SKM-1 treated with dmso at 0.1 percent for 144 hours (cell line): Measurements from ENCODE around the gene JMJD1C.

ENCODE experiments used
- DNase-seq: peaks from one replicate; lab custom pipeline; 2025; ENCODE audit not compliant: unreplicated experiment; lab: John Stamatoyannopoulos, UW

JMJD1C gene

GRCh38 chr10:63483983-63484382 is 18.2 kb upstream of the JMJD1C start:
- no peak for DNase-seq

DNA sequence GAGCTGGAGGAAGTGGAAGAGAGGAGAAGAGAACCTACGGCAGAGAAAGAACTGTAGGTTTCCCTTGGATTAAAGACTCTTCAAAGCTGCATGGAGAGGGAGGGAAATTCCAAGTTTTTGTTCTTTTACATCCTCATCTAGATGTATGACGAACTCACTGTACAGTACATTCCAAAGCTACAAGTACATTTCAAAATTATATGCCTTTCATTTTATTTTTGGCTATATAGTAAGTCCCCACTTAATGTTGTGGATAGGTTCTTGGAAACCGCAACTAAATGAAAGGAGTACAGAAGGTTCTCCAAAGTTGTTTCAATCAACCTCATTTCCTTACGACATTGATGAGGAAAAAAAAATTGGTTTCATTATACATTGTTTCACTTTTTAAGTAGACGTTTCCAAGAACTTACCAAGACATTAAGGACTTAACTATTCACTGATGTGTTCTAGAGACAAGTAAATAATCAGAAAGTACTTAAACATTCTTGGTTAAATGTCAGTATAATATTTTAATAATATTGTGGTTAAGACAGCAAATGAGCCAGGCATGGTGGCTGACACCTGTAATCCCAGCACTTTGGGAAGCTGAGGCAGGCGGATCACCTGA is 16.1 kb upstream of the JMJD1C start:
- DNase-seq, result no peak

DNA sequence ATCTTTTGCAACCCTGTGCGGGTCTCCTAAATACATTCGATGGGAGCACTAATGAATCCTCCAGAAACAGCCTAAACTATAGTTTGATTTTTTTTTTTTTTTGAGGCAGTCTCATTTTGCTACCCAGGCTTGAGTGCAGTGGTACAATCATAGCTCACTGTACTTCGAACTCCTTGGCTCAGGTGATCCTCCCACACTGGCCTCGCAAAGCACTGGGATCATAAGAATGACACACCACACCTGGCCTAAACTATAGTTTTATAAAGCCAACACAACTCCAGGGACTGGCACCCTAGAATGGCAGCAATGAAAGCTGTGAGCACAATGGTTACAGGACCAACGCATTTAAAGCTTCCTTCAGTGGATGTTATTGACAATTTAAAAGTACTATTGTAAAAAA is 14.5 kb upstream of the JMJD1C start:
- DNase-seq, result no peak

DNA sequence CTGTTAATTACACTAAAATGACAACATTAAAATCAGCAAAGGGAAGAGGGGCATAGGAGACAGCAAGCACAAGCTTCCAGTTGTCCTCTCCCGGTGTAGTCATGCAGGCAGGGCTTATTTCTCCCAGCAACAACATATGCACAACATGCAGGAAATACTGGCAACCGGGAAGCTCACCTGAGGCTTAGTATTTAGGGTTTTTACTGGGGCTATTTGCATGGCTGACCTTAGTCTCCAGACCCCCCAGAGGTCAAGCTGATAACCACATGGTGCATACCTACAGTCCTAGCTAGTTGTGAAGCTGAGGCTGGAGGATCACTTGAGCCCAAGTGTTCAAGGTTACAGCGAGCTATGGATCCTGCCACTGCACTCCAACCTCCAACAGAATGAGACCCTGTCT is 12.8 kb upstream of the JMJD1C start:
- no peak for DNase-seq

- no peak for DNase-seq
These were observed 12.2 kb upstream of the JMJD1C start for GRCh38 chr10:63477927-63478326.

DNA sequence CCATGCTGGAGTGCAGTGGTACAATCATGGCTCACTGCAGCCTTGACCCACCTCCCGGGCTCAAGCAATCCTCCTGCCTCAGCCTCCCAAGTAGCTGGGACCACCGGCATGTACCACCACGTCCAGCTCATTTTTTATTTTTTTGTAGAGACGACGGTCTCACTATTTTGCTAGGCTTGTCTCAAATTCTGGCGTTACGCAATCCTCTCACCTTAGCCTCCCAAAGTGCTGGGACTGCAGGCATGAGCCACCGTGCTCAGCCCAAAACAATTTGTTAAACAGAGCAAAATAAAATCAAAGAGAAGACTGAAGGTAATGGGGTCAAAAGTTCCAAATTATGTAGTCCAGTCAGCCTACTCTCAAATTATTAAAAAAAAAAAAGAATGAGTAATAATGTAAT is 8.7 kb upstream of the JMJD1C start:
- DNase-seq, result no peak

GRCh38 chr10:63470928-63471327 is 5.2 kb upstream of the JMJD1C start:
- DNase-seq, result no peak

- no peak for DNase-seq
These were observed 3.2 kb upstream of the JMJD1C start for GRCh38 chr10:63468947-63469346.

DNA sequence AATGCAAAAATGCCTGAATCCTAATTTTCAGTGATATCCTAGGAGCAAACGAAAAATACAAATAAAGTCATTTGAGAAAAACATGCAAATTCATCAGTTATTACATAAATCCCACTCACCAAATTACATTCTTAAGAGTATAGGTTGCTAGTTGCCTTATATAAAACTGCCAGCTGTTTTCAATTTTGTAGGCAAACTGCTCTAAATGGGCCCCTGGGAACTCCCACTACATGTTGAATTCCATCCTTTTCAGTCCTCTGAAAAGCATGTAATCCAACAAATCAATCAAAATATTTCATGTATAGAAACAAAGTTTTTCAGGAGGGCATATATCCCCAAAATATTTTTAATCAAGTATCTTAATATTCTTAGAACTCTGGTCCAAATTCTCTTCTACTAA is 2.1 kb upstream of the JMJD1C start:
- DNase-seq, result no peak

DNA sequence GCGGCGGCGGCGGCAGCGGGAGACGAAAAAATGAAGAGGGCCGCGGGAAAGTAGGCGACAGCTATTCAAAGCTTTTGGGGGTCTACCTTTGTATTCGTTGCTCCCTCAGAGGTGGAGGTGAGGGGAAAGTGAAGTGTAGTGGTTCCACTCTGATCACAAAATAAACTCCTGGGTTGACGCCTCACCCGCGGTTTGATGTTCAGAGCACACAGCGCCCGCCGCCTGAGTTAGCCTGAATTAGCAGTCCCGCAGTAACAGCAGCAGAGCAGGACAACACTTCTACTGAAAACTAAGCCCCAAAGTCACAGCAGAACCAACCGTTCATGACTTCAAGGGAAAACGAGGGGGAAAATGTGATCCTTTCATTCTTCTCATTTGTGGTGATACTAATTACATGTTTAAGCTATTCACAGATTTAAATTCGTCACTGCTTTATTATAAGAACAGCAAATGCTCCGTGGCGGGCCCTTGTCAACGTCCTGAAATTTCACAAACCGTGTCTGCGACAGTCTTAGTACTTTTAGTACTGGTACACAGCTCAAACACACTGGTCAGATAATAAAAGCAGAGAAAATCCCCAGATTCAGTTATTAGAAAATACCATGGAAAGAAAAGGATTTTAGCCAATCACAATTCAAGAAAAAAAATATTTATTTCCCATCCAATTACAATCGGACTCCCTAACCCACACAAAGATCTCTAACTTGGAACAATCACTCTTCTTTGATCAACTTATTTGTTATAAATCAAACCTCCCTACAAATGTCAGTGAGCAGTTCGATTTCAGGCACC is 563 bp upstream of the JMJD1C start:
- peak; percentile 64 for DNase-seq

- DNase-seq, result no peak
These were observed 1.1 kb downstream of the JMJD1C start for GRCh38 chr10:63464402-63465292.

GRCh38 chr10:63462442-63462841 is 3.3 kb downstream of the JMJD1C start:
- no peak for DNase-seq

- no peak for DNase-seq
These were observed 7.6 kb downstream of the JMJD1C start for GRCh38 chr10:63458177-63458576.

DNA sequence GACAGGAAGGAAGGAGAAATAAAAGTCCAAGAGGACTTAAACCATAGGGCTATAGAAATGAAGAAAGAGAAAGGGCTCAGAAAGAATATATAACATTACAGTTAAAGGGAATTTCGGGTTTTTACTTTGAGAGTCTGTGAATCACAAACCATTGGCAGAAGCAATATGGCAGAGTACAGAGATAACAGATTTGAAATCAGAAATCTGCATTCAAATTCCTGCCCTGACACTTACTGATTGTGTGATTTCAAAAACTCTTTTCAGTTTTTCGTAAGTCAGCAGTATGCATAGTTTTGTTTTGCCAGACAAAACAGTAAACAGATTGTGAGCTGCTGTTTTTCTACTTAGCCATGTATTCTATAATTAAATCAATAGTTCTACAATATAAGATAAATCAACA is 8.2 kb downstream of the JMJD1C start:
- DNase-seq, result no peak

GRCh38 chr10:63456437-63457210 is 9.2 kb downstream of the JMJD1C start:
- DNase-seq, result no peak

DNA sequence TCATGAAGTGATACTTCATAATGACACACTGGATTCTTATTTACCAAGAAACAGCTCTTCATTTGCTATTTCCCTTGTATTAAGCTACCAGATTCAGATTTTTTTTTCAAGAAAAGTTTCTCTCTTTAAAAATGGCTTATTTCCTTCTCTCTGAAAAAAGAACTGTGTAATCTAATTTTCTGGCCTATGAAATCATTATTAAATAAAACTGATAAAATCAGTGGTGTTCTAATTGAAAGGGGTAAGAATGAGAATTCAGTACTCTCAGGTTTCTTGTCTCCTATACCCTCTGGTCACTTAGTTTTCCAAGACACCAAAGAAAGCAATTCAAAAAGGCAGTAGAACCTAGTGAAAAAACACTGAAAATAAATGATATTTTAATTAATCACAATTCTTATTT is 10.3 kb downstream of the JMJD1C start:
- DNase-seq, result no peak

GRCh38 chr10:63454631-63455030 is 11.1 kb downstream of the JMJD1C start:
- DNase-seq, result no peak

DNA sequence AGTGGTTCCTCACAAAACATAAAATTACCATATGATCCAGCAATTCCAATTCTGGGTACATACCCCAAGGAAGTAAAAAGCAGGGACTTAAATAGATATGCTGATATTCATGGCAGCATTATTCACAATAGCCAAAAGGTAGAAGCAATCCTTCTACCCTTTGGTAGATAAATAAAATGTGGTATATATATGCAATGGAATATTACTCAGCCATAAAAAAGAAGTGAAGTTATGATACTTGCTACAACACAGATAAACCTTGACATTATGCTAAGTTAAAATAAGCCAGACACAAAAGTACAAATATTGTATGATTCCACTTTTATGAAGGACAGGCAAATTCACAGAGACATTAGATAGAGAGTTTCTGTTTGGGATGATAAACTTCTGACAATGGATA is 13.3 kb downstream of the JMJD1C start:
- DNase-seq, result no peak

DNA sequence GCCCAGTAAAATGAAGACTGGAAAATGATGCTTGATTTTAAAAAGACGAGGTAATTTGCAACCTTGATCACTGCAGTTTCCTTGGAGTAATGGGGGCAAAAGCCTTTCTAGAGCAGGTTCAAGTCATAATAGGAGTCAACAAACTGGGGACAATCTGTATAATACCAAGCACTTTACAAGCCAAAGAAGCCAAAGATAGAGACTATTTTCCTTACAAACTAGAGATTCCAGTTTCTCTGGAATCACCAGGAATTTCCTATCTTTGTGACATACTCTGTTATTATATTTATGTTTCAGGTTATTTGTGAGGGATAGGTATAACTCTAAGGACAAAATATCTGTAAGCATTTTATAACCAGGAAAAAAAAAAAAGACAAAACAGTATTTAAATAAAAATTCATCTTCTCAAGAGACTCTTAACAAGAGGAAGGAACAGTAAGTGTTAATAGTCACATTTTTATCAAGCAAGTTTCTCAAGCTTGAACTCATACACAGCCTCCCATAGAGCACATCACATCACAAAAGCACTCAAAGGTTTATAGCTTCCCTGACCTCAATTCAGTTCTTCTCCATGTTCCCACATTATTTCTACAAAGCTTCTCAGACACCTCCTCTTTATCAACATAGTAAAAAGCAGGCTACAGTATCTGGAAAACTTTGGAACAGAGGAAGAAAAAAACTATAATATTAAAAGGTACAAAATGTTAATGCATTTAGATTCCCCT is 18.9 kb downstream of the JMJD1C start:
- no peak for DNase-seq

DNA sequence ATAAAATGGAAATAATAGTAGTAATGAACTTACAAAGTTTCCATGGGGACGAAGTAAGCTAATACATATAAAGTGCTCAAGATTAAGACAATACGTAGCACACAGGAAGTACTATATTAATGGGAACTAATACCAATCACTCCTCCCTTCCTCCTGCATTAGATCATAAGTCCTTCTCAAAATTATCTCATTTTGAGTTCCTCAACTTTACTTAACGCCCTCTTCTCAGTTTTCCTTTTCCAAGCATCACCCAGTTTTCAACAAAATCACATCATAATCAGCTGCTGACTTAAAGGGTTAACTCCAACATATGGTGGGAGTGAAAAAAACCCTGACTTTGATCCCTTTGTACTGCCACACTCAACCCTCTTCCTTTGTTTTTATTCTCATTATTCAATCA is 24.4 kb downstream of the JMJD1C start:
- DNase-seq, result no peak
